ENCODE data around the gene BCKDK. TPM values are rescaled to one million over a fixed set of nuclear protein-coding genes. Genes with fewer than 3 reads are reported as not detected.
A peak's percentile ranks its signal among the peaks of the same experiment; 100 is the strongest.

BCKDK gene
- total RNA-seq, 1 experiment from 2014 or later = 57.0 TPM

DNA sequence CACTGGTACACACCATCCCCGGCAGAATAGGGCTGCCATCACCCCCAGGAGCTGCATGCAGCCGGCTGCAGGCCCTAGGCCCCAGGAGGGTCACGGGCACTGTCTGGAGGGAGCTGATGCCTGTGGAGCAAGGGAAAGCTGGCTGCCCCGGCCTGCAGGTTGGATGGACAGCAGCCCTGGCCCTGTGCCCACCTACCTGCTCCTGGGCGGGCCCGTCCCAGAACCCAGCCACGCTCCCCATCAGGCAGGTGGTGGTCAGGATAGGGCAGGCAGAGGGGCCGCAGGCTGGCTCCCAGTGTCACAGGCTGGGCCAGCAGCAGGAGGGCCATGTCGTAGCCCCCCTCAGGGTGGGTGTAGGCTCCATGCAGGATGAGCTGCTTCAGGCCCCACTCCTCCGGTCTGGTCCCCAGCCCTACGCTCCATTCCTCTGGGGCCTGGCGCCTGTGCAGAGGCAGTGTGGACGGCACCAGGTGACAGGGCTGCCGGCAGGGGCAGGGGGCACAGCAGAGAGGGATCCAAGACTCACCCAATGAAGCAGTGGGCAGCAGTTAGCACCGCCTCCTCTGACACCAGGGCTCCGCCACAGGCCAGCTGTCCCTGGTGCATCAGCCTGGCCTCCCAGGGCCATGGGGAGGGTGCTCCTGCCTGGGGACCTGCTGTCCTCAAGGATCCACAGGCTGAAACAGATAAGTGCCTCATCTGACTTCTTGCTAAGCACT is 23.4 kb upstream of the BCKDK start:
- Histone ChIP-seq H3T11ph (ENCODE audit: low read length) (no peak overlapping the region), H3K18ac (ENCODE audit: insufficient read length, low read depth, low read length) (no peak overlapping the region), H2BK120ac (ENCODE audit: low read depth, low read length, poor library complexity, severe bottlenecking) (no peak overlapping the region), H4K91ac (ENCODE audit: insufficient read length, low read depth, low read length) (no peak overlapping the region), H4K20me1 (ENCODE audit: control insufficient read depth, insufficient read depth, insufficient read length) (no peaks in the 10 kb centered on the region), H2BK15ac (ENCODE audit: low read depth, low read length) (no peak overlapping the region), H3K4ac (ENCODE audit: low read depth, low read length) (no peak overlapping the region), H3K4me1 (ENCODE audit: insufficient read depth, low read length) (no peaks in the 10 kb centered on the region), H3K9ac (ENCODE audit: extremely low read depth, insufficient read length, low read length) (no peak overlapping the region), H3K14ac (ENCODE audit: insufficient read depth, low read length) (no peak overlapping the region), H3K56ac (ENCODE audit: insufficient read length, low read depth, low read length) (no peak overlapping the region), H2AFZ (ENCODE audit: low read length) (no peak overlapping the region), H2BK12ac (ENCODE audit: insufficient read length, low read depth, low read length) (no peak overlapping the region), H2BK5ac (ENCODE audit: insufficient read length, low read length) (no peak overlapping the region), H2BK20ac (ENCODE audit: low read depth, low read length, poor library complexity, severe bottlenecking) (no peak overlapping the region), H3K9me3 (ENCODE audit: control insufficient read depth, low read depth, low read length) (no peaks in the 10 kb centered on the region), H3K23ac (ENCODE audit: insufficient read length, low read depth, low read length) (no peak overlapping the region), H3K27me3 (ENCODE audit: insufficient read depth, low read length) (no peaks in the 10 kb centered on the region), H3K23me2 (ENCODE audit: insufficient read length, low read depth, low read length, poor library complexity, severe bottlenecking) (no peaks in the 10 kb centered on the region), H4K8ac (replicated peaks; ENCODE audit: insufficient read length, low read depth, low read length) (no peak overlapping the region), H3K79me1 (ENCODE audit: insufficient read depth, low read depth, low read length, poor library complexity, severe bottlenecking) (no peaks in the 10 kb centered on the region), H4K5ac (ENCODE audit: insufficient read length, low read depth, low read length) (no peak overlapping the region), H3K79me2 (ENCODE audit: insufficient read depth, low read length) (no peaks in the 10 kb centered on the region), H3K4me2 (ENCODE audit: insufficient read depth, insufficient read length, low read length) (no peak overlapping the region), H2AK5ac (ENCODE audit: insufficient read length, low read length) (no peak overlapping the region), H3K27ac (ENCODE audit: insufficient read length, low read depth, low read length) (no peak overlapping the region)
- DNase-seq = peak; percentile 33
- WGBS (ENCODE audit: extremely low coverage, insufficient read length, low lambda C conversion rate) = no CpG with 5 or more reads among the region's 16 CpGs
- TF ChIP-seq, protein P1, sequence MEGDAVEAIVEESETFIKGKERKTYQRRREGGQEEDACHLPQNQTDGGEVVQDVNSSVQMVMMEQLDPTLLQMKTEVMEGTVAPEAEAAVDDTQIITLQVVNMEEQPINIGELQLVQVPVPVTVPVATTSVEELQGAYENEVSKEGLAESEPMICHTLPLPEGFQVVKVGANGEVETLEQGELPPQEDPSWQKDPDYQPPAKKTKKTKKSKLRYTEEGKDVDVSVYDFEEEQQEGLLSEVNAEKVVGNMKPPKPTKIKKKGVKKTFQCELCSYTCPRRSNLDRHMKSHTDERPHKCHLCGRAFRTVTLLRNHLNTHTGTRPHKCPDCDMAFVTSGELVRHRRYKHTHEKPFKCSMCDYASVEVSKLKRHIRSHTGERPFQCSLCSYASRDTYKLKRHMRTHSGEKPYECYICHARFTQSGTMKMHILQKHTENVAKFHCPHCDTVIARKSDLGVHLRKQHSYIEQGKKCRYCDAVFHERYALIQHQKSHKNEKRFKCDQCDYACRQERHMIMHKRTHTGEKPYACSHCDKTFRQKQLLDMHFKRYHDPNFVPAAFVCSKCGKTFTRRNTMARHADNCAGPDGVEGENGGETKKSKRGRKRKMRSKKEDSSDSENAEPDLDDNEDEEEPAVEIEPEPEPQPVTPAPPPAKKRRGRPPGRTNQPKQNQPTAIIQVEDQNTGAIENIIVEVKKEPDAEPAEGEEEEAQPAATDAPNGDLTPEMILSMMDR (conservative IDR thresholded peaks at IDR 0.05) = no peak
- Mint-ChIP-seq H3K9me3 (no peaks in the 10 kb centered on the region), H3K27me3 (ENCODE audit: low read depth) (no peaks in the 10 kb centered on the region), H3K4me3 (no peak overlapping the region), H3K4me1 (peaks cover 0 to 3% of the 10 kb centered on the region in 2 experiments; a peak in 1 of 4 replicates), H3K36me3 (ENCODE audit: insufficient read depth in 1 of 3, low read depth in 3 of 3) (peaks cover 8 to 30% (median 28%) of the 10 kb centered on the region in 3 experiments; a peak in 6 of 7 replicates), H3K27ac (peak overlapping the region in 1 of 3 experiments; percentile 52; a peak in 1 of 7 replicates)

Data from H9 (cell line).